ENCODE data around the gene CHAF1A. TPM values are rescaled to one million over a fixed set of nuclear protein-coding genes. Genes with fewer than 3 reads are reported as not detected.

CHAF1A gene
- total RNA-seq, 1 experiment from 2014 or later: 19.0 TPM

DNA sequence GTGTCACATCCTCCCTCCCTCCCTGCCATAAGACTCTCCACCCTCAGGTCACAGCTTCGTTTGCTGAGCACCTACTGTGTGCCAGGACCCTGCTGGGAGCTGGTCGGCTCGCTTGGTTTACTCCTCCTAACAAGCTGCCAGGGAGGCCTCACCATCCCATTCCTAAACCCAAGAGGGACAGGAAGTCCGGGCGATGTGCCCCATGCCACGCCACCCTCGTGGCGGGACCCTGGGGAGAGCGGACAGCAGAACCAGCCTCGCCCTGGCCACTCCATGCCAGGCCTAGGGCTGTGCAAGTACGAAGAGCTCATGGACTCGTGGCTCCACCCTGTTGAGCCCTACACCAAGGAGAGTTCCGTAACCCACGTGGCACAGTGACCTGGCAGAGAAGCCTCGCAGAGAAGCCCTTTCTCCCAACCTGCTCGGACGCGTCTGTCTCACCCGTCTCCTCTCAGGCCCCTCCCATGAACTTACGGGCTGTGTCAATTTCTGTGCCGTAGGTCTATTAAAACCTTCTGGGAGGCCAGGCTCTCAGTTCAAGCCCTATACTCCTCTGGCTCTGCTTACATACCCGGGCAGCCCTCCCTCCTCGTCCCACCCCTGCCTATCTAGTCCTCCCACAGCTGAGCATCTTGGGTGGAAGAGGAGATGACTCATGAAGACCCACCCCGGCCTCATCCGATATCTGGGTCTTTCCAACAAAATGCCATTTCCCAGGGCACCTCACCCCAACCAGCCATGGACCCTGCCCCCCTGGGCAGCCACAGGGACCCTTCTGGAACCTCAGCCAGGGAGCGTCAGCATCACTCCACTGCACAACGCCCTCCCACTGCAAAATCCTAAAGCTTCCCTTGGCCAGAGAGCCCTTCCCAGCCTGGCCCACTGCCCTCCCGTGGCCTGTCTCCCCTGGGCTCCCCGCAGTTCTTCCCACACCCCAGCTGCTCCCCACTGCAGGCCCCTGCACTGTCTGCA, 52.6 kb downstream of the CHAF1A start:
- DNase-seq (ENCODE audit: low spot score): no peak

DNA sequence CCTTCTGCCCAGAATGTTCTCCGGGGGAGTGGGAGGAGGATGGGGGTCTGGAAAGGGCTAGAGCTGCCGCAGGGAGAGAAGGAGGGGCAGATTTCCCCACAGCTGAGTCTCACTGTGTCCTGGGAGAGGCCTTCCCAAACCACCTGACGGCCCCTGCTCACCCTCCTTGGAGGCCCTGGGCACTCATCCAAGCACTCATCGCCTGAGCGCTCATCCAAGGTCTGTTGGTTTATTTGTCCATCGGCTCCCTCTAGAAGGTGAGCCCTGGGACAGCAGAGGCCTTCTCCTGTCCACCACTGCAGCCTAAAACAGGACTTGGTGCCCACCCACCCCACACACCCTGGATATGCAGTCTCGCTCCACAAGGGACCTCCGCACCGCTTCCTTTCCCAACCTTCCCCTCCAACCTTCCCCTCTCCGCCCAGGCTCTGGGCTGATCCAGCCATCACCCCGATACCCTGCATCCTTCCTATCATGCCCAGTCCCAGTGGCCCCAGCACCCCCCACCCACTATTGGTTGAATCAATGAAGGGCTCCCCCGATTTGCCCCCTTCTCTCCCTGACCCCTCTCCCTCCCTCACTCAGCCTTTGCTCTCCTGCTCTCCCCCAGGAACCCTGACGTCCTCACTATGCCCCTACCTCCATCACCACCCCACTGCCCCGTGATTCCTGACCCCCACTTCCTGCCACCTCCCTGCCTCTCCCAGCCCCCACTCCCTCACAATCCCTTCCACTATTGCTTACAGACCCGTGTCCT, 53.5 kb downstream of the CHAF1A start:
- DNase-seq (ENCODE audit: low spot score): no peak

DNA sequence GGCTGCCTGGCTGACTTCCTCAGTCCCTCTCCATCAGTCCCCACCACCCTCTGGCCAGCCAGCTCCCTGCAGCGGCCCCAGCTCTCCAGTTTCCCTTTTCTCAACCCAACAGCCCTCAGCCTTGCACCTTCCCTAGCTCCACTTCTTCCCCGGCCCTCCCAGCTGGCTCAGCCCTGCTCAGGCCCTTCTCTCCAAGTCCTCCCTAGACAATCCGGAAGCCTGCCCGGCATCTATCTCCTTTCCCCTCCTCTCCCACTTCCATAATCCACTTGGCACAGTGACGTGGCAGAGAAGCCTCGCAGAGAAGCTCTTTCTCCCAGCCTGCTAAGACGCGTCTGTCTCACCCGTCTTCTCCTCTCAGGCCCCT, 54.0 kb downstream of the CHAF1A start:
- DNase-seq (ENCODE audit: low spot score): no peak

DNA sequence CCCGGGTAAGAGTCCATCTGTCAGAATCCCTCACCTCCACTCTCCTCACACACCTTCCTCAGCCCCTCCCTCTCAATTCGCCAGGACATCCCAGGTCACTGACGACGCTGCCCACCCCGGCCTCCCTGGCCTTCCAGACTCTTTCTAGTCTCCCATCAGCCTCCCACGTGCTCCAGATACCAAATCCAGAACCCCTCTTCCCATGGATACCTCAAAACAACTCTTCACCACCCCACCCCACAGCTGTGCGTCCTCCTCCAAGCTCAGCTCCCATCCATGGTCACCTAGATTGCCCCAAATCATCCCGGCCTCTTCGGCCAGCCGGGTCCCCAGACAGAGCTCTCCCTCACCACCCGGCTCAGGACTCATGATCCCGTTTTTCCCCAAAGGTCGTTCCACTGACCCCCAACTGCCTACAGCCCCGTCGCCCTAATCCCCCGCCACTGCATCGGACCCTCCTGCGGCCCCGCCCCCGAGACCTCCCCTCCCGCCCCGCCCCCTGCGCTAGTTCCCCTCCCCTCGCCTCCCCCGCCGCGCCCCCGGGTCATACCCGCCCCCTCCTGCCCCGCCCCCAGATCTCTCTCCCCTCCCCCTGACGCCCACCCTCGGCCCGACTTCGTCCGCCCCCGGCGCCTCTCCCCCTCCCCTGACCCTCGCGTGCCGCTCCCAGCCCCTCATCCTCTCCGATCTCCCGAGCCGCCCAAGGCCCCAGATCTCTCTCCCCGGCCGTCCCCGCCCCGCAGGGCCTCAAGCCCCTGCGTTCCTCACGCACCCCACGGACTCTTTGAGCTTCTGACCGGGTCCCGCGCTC, 54.6 kb downstream of the CHAF1A start:
- no peak for DNase-seq (ENCODE audit: low spot score)

DNA sequence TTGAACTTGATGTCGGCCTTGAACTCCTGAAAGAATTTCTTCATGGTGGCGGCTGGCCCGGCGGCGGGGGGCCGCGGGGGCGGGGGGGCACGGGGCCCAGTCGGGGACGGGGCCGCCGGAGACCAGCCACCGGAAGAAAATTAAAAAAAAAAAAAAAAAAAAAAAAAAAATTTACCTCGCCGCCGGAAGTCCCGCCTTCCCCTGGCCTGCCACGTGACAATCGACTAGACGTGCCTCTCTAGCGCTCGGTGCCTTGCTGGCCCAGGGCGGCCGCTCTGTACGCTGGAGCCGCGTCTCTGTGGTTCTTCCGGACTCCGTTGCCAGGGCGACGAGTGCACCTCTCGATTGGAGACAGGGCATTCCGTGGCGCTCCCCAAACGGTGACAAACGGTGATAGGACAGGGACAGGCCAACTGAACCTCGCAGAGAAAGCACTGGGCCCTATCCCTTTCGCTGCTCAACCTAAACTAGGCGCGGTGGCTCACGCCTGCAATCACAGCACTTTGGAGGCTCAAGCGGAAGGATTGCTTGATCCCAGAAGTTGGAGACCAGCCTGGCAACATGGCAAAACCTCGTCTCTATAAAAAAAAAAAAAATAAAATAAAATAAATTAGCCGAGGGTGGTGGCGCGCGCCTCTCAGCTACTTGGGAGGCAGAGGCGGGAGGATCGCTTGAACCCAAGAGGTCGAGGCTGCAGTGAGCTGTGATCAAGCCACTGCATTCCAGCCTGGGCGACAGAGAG, 55.4 kb downstream of the CHAF1A start, which contains the start of gene UBXN6:
Gene UBXN6 (minus strand): TSS at position 141 of the 742 bp plus-strand sequence. CDS start 97 bp downstream, at position 44.
- peak; percentile 97 for DNase-seq (ENCODE audit: low spot score)

DNA sequence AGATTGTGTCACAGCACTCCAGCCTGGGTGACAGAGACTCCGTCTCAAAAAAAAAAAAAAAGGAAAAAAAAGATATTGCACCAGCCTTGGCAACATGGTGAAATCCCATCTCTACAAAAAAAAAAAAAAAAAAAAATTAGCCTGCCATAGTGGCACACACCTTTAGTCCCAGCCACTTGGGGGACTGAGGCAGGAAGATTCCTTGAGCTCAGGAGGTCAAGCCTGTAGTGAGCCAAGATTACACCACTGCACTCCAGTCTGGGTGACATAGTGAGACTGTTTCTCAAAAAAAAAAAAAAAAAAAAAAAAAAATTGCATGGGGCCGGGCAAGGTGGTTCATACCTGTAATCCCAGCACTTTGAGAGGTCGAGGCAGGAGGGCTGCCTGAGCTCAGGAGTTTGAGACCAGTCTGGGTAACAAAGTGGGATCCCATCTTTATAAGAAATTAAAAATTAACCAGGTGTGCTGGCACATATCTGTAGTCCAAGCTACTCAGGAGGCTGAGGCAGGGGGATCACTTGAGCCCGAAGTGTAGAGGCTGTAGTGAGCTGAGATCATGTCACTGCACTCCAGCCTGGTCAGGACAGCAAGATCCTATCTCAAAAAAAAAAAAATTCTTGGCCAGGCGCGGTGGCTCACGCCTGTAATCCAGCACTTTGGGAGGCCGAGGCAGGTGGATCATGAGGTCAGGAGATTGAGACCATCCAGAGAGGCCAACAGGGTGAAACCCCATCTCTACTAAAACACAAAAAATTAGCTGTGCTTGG, 62.6 kb downstream of the CHAF1A start:
- DNase-seq (ENCODE audit: low spot score): no peak

DNA sequence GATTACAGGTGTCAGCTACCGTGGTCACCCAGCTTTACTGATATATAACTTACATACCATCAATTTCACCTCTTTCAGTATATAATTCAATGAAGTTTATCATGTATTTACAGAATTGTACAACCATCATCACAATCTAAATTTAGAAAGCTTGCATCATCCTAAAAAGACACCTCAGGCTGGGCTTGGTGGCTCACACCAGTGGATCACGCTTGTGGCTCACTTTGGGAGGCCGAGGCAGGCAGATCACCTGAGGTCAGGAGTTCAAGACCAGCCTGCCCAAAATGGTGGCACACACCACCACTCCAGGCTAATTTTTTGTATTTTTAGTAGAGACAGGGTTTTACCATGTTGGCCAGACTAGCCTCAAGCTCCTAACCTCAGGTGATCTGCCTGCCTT, 65.4 kb downstream of the CHAF1A start:
- no peak for DNase-seq (ENCODE audit: low spot score)

DNA sequence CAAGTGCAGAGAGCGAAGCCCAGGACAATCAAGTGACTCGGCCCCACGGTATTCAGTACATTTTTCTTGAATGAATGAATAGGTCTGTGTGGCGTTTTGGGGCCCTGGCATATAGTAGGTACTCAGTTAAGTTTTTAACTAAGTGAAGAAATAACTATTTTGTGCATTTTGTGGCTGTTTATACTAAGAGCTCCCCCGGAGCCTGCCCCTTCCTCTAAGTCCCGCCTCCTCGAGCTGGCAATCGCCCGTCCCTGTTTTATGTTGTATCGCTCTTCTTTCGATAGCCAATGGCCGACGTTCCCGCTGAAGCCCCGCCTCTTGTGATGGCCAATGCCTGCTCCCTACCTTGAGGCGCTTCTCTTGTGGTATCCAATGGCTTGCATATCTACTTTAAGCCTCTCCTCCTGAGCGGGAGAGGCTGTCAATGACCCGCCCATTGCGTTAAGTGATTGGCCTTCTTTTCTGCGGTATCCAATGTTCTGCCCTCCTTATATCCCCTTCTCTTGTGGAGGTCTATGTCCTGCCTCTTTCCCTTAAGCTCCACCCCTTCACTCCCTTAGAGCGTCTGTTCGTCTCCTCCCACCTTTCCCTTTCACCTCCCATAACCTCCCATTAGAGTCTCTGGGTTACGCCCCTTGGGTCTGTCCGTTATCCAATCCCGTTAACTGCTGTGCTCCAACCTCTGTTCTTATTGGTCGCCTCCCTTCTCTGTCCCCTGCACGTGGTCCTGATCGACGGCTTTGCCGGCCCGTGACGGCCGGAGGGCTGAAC, 69.1 kb downstream of the CHAF1A start:
- DNase-seq (ENCODE audit: low spot score): peak; percentile 100

DNA sequence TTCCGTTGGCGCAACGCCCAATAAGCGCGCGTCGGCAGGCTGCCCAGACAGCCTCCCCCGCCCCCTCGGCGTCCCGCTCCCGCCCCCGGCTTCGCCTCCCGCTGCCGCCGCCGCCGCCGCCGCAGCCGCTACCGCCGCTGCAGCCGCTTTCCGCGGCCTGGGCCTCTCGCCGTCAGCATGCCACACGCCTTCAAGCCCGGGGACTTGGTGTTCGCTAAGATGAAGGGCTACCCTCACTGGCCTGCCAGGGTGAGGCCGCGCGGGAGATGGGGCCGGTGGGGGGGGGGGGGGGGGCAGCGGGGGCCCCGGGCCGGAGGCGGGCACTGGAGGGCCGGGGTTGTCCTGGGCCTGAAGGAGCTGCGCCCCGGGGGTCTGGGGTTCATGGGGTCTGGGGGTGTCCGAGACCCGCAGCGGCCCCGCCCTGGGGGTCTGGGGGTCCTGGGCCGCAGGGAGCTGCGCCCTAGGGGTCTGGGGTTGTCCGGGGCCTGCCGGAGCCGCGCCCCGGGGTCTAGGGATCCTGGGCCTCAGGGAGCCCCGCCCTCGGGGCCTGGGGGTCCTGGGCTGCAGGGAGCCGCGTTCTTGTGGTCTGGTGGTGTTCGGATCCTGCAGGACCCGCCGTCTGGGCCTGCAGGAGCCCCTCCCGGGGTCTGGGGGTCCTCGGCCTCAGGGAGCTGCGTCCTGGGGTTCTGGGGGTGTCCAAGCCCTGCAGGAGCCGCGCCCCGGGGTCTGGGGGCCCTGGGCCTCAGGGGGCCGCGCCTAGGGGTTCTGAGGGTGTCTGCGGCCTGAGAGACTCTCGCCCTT, 69.9 kb downstream of the CHAF1A start, which contains the start of gene HDGFL2:
Gene HDGFL2 (plus strand): TSS at position 124 of the 801 bp plus-strand sequence. CDS start 54 bp downstream, at position 178.
- DNase-seq (ENCODE audit: low spot score): no peak

DNA sequence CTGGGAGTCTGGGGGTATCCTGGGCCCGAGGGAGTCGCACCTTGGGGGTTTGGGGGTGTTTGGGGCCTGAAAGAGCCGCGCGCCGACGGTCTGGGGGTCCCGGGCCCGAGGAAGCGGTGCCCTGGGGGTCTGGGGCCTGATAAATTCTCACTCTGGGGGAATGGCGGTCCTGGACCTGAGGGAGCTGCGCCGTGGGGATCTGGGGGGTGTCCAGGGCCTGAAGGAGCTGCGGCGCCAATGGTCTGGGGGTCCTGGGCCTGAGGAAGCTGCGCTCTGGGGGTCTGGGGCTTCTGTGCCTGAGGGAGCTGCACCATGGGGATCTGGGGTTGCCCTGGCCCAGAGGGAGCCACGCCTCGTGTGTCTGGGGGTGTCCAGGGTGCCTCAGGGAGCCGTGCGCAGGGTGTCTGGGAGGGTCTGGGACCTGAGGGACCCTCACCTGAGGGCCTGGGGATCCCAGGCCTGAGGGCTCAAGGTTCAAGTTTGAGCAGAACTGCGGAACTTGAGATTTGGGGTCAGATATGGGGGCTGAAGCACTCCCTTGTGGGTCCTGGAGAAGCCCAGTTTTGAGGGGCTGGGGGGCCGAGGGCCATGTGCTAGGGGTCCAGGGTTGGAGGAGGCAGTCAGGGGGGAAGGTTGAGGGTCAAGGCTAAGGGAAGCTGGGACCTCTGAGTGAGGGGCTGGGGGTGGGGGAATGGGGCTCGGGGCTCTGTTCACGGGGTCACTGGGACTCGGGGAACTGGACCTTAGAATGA, 70.7 kb downstream of the CHAF1A start:
- no peak for DNase-seq (ENCODE audit: low spot score)

DNA sequence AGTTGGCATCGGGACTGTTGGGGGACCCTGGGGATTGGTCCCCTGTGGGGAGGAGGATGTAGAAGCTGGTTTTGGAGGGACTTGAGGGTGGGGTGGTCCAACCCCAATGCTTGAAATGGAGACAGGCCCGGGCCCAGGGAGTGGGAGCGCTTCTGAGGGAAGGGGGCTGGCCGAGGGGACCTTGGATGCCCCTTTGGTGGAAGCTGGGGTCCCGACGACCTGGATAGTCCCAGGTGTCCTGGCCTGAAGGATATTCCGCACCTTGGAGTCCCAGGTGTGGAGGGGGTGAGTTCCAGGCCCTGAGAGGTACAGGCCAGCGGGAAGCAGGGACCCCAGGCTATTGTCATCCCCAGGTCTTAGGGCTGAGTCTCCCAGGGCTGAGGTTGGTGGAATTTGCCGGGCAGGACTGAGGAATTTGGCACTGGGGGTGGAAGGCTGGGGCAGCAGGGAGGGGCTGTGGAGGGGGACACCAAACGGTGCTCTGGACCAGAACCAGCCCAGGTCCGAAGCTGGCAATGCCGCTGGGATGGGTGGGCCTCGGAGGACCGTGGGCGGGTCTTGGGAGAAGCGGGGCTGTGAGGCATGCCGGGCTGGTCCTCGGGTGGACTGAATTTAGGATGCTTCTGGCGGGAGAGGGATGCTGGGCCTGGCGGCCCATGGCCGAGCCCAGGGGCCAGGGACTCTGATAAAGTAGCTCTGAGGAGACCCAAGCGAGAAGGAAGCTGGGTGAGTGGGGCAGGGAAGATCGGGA, 71.5 kb downstream of the CHAF1A start:
- DNase-seq (ENCODE audit: low spot score): no peak

DNA sequence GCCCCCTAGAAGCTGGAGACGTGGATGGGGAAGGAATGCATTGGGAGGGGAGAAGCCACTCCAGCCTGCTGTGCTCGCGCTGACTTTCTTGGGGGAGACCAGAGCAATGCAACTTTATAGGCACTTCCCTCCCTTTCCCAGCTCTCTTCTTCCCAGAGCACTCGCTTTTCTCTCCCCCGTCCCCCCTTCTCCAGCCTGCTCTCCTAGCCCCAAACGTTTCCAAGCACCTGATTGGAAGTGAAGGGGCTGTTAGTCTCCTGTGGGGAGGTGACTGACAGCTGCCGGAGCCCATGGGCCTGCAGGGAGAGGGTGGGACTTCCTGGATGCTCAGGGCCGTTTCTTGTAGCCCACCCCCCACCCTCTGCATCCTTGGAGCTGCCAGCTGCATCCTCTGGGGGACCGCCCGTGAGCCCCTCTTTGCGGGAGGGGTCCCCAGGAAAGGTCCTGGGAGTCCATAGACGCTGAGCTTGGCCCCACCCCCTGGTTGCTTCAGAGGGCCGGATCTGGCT, 72.1 kb downstream of the CHAF1A start:
- no peak for DNase-seq (ENCODE audit: low spot score)

DNA sequence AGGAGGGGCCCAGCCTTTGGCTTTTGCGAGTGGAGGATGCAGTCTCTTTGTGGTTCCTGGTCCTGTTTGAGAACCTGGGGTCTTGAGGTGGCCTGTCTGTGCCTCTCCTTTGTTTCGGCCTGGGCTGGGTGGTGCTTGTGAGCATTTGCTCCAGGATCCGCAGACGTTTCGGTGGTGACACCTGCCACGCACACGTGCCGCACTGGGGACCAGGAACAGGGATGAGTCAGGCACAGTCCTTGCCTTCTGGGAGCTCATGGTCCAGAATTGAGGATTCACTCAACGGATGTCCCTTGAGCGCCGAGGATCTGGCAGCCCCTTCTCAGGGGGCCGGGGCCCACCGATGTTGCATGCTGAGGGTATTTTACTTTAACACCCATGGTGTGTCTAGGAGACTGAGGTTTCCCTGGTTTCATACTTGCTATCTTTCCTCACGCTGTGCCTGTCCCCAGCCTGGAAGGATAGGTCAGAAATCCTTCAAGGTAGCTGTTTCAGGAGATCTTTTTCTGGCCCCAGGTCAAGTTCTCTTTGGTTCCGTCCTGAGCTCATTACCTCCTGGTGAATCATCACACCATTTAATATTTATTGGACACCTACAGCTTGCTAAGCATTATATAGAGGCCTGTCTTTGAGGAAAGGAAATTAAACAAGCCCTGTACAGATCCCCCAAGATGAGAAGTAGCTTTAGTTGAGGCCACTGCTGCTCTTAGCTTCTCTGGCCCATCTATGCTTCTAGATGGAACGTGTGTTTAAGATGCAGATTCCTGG, 74.8 kb downstream of the CHAF1A start:
- DNase-seq (ENCODE audit: low spot score): no peak

DNA sequence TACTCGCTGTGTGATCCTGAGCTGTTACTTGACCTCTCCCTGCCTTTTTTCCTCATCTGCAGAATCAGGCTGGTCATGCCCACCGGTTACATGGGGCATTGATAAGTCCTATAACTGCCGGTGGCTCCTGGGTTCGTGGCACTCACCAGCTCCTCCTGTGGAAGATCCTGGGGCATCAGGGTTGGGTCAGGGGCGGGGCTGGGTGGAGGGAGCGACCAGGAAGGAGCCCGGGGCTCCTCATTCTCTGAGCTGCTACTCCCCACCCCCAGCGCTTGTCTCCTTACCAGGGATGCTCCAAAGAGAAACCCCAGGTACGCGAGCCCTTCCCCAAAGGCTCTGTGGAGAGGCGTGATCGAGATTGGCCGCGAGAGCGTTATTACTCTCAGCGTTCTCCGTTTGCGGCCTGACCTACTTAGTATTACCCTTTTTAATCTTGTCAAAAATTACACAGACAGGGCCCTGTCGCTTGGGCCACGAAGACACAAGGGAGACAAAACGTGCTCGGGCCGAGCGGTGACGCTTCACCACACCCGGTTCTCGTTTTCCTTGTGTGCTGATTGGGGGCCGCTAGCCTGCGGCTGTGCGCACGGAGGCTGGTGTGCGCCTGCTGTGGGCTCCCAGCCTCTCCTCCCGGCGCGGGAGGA, 80.4 kb downstream of the CHAF1A start:
- no peak for DNase-seq (ENCODE audit: low spot score)

DNA sequence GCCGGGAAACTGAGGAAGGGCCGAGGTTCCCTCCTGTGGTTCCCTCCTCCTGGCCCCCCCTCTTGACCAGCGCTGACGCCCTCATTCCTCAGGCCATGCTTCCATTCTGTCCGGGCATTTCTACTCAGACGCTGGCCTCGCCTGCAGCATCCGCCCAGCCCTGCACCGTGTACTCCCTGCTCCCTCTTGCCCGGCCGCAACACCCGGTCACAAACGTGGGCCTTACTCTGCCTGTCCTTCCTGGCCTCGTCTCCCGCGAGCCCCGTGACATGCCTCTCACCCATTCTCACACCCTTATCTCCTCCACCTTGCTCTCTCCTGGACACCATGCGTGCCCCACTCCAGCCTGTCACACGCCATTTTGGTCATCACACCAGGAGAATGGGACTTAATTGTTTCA, 80.9 kb downstream of the CHAF1A start:
- DNase-seq (ENCODE audit: low spot score): no peak

DNA sequence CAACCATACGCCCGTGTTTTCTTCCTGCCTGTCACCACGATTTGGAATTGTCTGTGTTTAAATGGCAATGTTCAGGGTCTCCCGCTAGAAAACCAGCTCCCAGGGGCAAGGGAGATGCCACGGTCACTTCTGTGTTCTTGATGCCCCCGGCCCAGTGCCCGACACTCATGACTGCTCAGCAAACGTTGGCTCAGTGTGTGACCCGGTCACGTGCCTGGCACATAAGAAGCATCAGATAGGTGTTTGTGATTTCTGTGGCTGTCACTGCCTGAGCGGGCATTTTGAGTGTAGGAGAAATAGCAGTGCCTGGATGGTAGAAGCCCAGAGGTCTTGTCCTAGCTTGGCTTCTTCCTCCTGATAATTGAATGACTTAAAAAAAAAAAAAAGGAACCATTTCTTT, 85.1 kb downstream of the CHAF1A start:
- DNase-seq (ENCODE audit: low spot score): no peak

Data from H4 (cell line).